ENCODE results near the gene MAST4.

Gene MAST4

DNA sequence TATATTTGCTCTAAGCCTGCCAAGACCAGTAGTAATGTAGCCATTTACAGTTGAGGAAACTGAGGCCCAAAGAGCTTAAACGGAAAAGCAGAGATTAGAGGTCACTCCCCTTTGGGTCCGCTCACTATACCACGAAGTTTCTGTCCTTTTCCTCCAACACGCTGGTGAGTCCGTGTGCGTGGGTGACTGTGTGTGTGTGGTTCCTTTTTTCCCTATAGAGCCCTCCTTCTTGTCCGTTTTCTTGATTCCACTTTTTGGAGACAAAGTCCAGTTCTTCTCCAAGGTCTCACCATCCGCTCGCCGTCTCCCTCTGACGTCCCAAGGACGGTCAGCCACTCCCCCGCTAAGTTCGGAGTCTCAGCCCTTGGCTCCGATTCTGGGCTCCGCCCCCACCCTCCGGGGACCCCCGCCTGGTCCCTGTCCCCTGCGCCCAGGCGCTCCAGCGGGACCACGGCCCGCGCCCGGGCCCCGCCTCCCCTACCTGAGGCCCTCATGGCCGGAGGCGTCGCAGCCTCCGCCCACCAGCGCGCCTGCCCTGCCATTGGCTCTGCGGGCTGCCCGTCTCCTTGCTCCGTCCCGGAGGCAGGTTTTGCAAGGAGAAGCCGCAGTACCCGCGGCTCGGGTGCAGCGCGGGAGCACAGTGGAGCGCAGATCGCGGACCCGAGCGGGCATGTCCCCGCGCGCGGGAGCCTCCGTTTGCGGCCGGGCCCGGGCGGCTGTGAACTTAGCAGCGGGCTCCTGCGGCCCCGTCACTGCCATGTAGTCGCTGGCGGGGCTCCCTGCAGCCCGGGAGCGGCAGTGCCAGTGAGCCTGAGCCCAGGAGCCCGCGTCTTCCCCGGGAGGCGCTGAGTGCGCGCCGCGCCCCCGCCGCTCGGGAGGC lies at the start of gene MAST4:
MAST4 (plus strand) TSS at position 638 of the 880 bp plus-strand sequence. CDS start 263 bp downstream, outside the sequence.
- DNase-seq (ENCODE audit: low read depth, low spot score): peak; percentile 8

- no peak for DNase-seq (ENCODE audit: low read depth, low spot score)
Measured at GRCh38 chr5:66546541-66546940, 49.7 kb upstream of the MAST4 start.

- no peak for DNase-seq (ENCODE audit: low read depth, low spot score)
Measured at GRCh38 chr5:66551338-66551737, 44.9 kb upstream of the MAST4 start.

- no peak for DNase-seq (ENCODE audit: low read depth, low spot score)
Measured at GRCh38 chr5:66551945-66552344, 44.2 kb upstream of the MAST4 start.

DNA sequence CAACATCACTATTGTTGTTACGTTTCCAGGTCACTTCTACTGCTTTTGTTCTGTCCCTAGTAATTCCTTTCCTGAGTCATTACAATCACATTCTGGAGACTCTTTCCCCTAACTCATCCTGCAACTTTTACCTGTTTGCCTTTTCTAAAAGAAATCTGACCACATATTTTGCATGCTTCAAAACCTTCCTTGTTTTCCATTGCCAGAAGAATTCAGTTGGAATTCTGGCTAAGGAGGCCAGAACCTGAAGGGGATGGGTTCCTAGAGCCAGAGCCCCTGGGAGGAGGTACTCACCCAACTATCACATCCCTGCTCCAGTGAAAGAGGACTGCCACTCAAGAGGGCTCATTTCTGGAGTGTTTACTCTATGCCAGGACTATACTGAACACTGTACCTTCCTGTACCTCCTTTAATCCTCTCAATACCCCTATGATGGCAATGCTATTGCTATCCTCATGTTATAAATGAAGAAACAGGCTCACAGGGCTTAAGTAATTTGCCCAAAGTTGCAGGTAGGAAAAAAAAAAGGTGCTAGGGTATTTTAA lies 42.8 kb upstream of the MAST4 start:
- no peak for DNase-seq (ENCODE audit: low read depth, low spot score)

GRCh38 chr5:66553916-66554575 lies 42.1 kb upstream of the MAST4 start:
- DNase-seq (ENCODE audit: low read depth, low spot score): no peak

GRCh38 chr5:66554884-66555283 lies 41.3 kb upstream of the MAST4 start:
- DNase-seq (ENCODE audit: low read depth, low spot score): no peak

GRCh38 chr5:66558560-66558959 lies 37.6 kb upstream of the MAST4 start:
- DNase-seq (ENCODE audit: low read depth, low spot score): no peak

DNA sequence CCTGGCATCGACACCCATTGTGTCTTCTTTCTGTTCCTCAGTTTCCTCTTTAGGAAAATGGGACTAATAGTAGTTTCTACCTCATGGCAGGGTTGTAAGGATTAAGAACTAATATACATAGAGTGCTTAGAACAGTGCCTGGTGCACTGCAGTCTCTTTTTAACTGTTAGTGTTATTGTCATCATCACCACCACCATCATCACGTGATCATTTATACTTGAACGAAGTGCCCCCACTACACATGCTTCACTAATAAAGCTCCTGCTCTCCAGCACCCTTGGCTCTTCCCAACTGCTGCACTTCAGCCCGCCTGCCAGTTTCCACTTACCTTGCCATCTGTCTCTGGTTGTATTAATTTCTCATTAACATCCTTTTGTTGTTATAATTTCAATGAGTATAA lies 35.8 kb upstream of the MAST4 start:
- no peak for DNase-seq (ENCODE audit: low read depth, low spot score)

DNA sequence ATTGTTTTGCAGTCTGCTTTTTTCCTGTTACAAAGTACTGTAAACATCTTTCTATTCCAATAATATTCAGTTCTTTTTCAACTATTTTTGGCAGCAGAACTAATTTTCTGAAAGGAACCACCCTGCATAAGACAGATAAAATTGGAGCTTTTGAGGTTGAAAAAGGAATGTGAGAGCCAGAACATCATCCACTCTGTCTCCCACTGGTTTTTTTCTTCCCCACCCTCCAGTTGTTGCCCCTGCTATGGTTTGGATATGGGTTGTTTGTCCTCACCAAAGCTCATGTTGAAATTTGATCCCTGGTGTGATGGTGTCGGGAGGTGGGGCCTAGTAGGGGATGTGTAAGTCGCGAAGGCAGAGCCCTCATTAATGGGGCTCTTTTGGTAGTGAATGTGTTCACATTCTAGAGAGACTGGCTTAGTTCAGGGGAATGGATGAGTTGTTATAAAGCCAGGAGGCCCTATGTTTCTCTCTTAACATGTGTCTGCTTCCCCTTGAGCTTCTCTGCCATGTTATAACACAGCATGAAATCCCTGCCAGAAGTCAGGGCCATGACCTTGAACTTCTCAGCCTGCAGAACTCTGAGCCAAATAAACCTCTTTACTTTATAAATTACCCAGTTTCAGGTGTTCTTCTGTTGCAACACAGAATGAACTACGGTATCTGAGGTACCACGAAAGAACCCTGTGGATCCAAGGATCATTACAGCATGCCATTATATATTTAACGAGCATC lies 34.8 kb upstream of the MAST4 start:
- DNase-seq (ENCODE audit: low read depth, low spot score): no peak

DNA sequence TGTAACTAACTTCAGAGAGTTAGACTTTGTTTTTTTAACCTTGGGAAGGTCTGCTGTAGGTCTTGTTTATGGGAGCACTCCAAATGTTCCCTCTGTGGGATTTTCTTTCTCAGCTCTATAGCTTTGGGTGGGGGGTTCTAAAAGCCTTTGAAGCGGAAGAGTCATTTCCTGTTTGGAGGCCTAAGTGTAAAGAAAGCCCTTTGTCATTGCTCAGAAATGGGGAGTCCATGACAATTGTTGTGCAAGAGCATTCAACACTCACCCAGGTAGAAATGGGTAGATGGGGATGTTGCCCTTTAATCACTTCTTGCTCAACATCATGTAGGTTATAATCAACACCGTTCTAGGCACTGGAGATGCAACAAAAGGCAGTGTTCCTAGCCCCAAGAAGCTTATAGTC lies 30.3 kb upstream of the MAST4 start:
- DNase-seq (ENCODE audit: low read depth, low spot score): no peak

- DNase-seq (ENCODE audit: low read depth, low spot score): no peak
Measured at GRCh38 chr5:66567474-66567873, 28.7 kb upstream of the MAST4 start.

GRCh38 chr5:66570201-66570600 lies 26.0 kb upstream of the MAST4 start:
- DNase-seq (ENCODE audit: low read depth, low spot score): no peak

- no peak for DNase-seq (ENCODE audit: low read depth, low spot score)
Measured at GRCh38 chr5:66573733-66574132, 22.5 kb upstream of the MAST4 start.

GRCh38 chr5:66582499-66583165 lies 13.6 kb upstream of the MAST4 start:
- DNase-seq (ENCODE audit: low read depth, low spot score): no peak

DNA sequence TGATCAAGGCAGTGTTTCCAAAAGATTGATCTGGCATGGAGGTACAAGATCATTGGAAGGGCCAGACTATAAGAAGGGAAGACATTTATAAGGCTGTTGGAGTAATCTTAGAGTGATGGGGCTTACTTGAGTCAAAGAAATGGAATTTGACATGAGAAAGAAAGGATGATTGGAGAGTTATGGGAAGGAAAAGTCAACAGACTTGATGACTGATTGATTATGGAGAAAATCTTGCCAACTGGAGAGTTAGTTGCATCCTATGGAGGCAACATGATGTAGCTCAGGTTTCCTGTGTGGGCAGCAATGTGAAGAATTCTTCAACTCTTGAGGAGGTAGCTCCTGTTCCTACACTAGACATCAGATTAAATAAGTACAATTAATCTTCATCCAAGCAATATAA lies 10.9 kb upstream of the MAST4 start:
- DNase-seq (ENCODE audit: low read depth, low spot score): no peak

DNA sequence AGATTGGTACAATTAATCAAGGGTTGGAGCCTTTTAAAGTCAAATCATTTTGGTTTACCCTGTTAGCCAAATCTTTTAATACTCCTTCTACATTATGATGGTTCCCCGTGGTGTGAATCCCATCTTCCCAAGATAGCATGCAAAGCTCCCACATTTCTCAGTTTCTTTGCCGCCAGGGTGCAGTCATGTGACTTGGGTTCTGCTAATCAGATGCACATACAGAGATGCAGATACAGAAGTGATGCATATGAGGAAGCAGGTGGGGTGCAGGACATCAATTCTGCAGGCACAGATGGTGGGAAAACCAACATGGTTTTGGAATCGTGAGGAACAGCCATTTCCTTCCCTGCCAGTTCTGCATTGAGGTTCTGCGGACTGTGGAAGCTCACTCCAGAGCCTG lies 8.4 kb upstream of the MAST4 start:
- no peak for DNase-seq (ENCODE audit: low read depth, low spot score)

DNA sequence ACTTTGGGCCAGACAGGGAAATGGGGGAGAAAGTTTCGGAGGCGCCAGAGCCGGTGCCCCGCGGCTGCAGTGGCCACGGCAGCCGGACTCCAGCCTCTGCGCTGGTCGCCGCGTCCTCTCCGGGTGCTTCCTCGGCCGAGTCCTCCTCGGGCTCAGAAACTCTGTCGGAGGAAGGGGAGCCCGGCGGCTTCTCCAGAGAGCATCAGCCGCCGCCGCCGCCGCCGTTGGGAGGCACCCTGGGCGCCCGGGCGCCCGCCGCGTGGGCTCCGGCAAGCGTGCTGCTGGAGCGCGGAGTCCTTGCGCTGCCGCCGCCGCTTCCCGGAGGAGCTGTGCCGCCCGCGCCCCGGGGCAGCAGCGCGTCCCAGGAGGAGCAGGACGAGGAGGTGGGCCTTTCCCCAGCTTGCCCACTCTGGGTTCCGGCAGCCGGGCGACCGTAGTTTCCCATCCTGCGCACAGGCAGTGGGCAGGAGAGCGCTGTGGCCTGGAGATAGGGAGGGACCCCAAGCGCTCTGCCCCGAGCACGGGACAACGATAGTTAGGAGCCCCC lies 516 bp downstream of the MAST4 start:
- DNase-seq (ENCODE audit: low read depth, low spot score): no peak

- DNase-seq (ENCODE audit: low read depth, low spot score): no peak
Measured at GRCh38 chr5:66597183-66597757, 1.1 kb downstream of the MAST4 start.

GRCh38 chr5:66602621-66603020 lies 6.4 kb downstream of the MAST4 start:
- DNase-seq (ENCODE audit: low read depth, low spot score): no peak

GRCh38 chr5:66603164-66603563 lies 7.0 kb downstream of the MAST4 start:
- no peak for DNase-seq (ENCODE audit: low read depth, low spot score)

Data from activated naive CD8-positive, alpha-beta T cell treated with anti-CD3 and anti-CD28 coated beads, Interleukin-2, amount 50 U/mL, for 16 hours (primary cell).